Mesenchymal stem cell (in vitro differentiated cells and primary cell): Measurements from ENCODE around the gene C2orf76.
A peak's percentile ranks its signal among the peaks of the same experiment; 100 is the strongest.

Source experiments
- DNase-seq: peaks from one replicate; pipeline ENCODE4 v3.0.0-alpha.2; 2013
- H2AFZ ChIP-seq: one replicate; pipeline ENCODE4 v1.6.1; 2013; ENCODE audit warnings: low read depth, mild to moderate bottlenecking, control low read depth, inconsistent platforms, low read length, moderate library complexity
- H2AK5ac ChIP-seq: 2 replicates; pipeline ENCODE4 v1.6.1; 2013; ENCODE audit warnings: low read length, moderate library complexity, mild to moderate bottlenecking, inconsistent platforms; ENCODE audit not compliant: severe bottlenecking
- H2BK120ac ChIP-seq: one replicate; pipeline ENCODE4 v1.6.1; 2013; ENCODE audit warnings: low read depth, mild to moderate bottlenecking, inconsistent platforms, low read length, moderate library complexity
- H2BK12ac ChIP-seq, 2 experiments: one replicate each; pipeline ENCODE4 v1.6.1; 2013; ENCODE audit warnings: inconsistent platforms in 2 of 2, low read length in 2 of 2, mild to moderate bottlenecking in 2 of 2, moderate library complexity in 2 of 2, control low read depth in 1 of 2
- H2BK15ac ChIP-seq: one replicate; pipeline ENCODE4 v1.6.1; 2013; ENCODE audit warnings: mild to moderate bottlenecking, low read depth, inconsistent platforms; ENCODE audit not compliant: poor library complexity, severe bottlenecking
- H2BK5ac ChIP-seq: 2 replicates; pipeline ENCODE4 v1.6.1; 2013; ENCODE audit warnings: low read depth, mild to moderate bottlenecking, low read length, control low read depth, inconsistent platforms; ENCODE audit not compliant: poor library complexity, severe bottlenecking
- H3K14ac ChIP-seq, 2 experiments: one replicate each; pipeline ENCODE4 v1.6.1; 2013; ENCODE audit warnings: inconsistent platforms in 2 of 2, low read length in 2 of 2, control low read depth in 1 of 2, mild to moderate bottlenecking in 1 of 2, moderate library complexity in 1 of 2
- H3K18ac ChIP-seq, 2 experiments: one replicate each; pipeline ENCODE4 v1.6.1; 2013; ENCODE audit warnings: inconsistent platforms in 2 of 2, low read length in 2 of 2, control low read depth in 1 of 2, low read depth in 1 of 2, mild to moderate bottlenecking in 1 of 2
- H3K23ac ChIP-seq, 2 experiments: one replicate each; pipeline ENCODE4 v1.6.1; 2013; ENCODE audit warnings: inconsistent platforms in 2 of 2, low read length in 2 of 2, mild to moderate bottlenecking in 2 of 2, moderate library complexity in 2 of 2, control low read depth in 1 of 2
- H3K27ac ChIP-seq: 2 replicates; pipeline ENCODE4 v1.5.1; 2013; ENCODE audit warnings: mild to moderate bottlenecking, moderate library complexity, low read length, control low read depth, inconsistent platforms; ENCODE audit not compliant: poor library complexity, severe bottlenecking
- H3K27me3 ChIP-seq, 2 experiments: 2 replicates each; pipeline versions ENCODE4 v1.6.1 to v1.7.0; 2013; ENCODE audit warnings: low read length in 2 of 2, mild to moderate bottlenecking in 2 of 2, moderate library complexity in 2 of 2, control low read depth in 1 of 2, inconsistent platforms in 1 of 2; ENCODE audit not compliant: control insufficient read depth in 1 of 2, insufficient read depth in 1 of 2
- H3K36me3 ChIP-seq, 2 experiments: 2 replicates each; pipeline versions ENCODE4 v1.6.1 to v1.7.0; 2013; ENCODE audit warnings: low read length in 2 of 2, control low read depth in 1 of 2, inconsistent platforms in 1 of 2, low read depth in 1 of 2, mild to moderate bottlenecking in 1 of 2; ENCODE audit not compliant: insufficient read depth in 2 of 2, control insufficient read depth in 1 of 2
- H3K4ac ChIP-seq, 2 experiments: one replicate each; pipeline ENCODE4 v1.6.1; 2013; ENCODE audit warnings: inconsistent platforms in 2 of 2, low read length in 2 of 2, mild to moderate bottlenecking in 2 of 2, moderate library complexity in 2 of 2, control low read depth in 1 of 2, low read depth in 1 of 2
- H3K4me1 ChIP-seq: 2 replicates; pipeline ENCODE4 v1.6.1; 2013; ENCODE audit warnings: low read depth, low read length, control low read depth; ENCODE audit not compliant: control insufficient read depth, insufficient read depth
- H3K4me2 ChIP-seq: 2 replicates; pipeline ENCODE4 v1.6.1; 2013; ENCODE audit warnings: low read length, mild to moderate bottlenecking, inconsistent platforms; ENCODE audit not compliant: poor library complexity, severe bottlenecking
- H3K4me3 ChIP-seq, 2 experiments: 2 replicates each; pipeline versions ENCODE4 v1.5.1 to v1.7.0; 2013; ENCODE audit warnings: low read length in 2 of 2, mild to moderate bottlenecking in 2 of 2, control low read depth in 1 of 2, low read depth in 1 of 2; ENCODE audit not compliant: insufficient read depth in 1 of 2
- H3K79me1 ChIP-seq: replicated peaks from 2 replicates; pipeline ENCODE4 v1.6.1; 2013; ENCODE audit warnings: mild to moderate bottlenecking, control low read depth, low read length, inconsistent platforms; ENCODE audit not compliant: poor library complexity, severe bottlenecking
- H3K9ac ChIP-seq: 2 replicates; pipeline ENCODE4 v1.7.0; 2013; ENCODE audit warnings: mild to moderate bottlenecking, low read length, moderate library complexity
- H3K9me3 ChIP-seq: 2 replicates; pipeline ENCODE4 v1.7.0; 2013; ENCODE audit warnings: mild to moderate bottlenecking, low read length; ENCODE audit not compliant: control insufficient read depth
- H4K8ac ChIP-seq: one replicate; pipeline ENCODE4 v1.6.1; 2013; ENCODE audit warnings: inconsistent platforms, mild to moderate bottlenecking, low read length, moderate library complexity
- H4K91ac ChIP-seq: one replicate; pipeline ENCODE4 v1.6.1; 2013; ENCODE audit warnings: mild to moderate bottlenecking, low read length, inconsistent platforms
- WGBS: methylation state at CpG from one replicate; pipeline ENCODE4 v1.1.7; 2013; ENCODE audit warnings: mixed read lengths; 5-methylcytosine and 5-hydroxymethylcytosine counted together

Gene C2orf76

GRCh38 chr2:119383410-119384140, 16.9 kb upstream of the C2orf76 start:
- H3K36me3 ChIP-seq: no peaks in the 10 kb centered on the region
- no peak overlapping the region for H4K8ac ChIP-seq
- no peaks in the 10 kb centered on the region for H3K9me3 ChIP-seq
- H2AFZ ChIP-seq: no peak overlapping the region
- no peak overlapping the region for H3K27ac ChIP-seq
- peaks cover 0 to 4% of the 10 kb centered on the region in 2 experiments for H3K27me3 ChIP-seq
- no peak overlapping the region for H2BK5ac ChIP-seq
- no peak overlapping the region for H4K91ac ChIP-seq
- no peak overlapping the region for H3K14ac ChIP-seq
- no peak overlapping the region for H3K4me3 ChIP-seq
- no peak overlapping the region for H2BK120ac ChIP-seq
- peak overlapping the region in 1 of 2 experiments; percentile 26 for H3K18ac ChIP-seq
- H3K23ac ChIP-seq: no peak overlapping the region
- no peak overlapping the region for H2AK5ac ChIP-seq
- no peaks in the 10 kb centered on the region for H3K79me1 ChIP-seq
- 91% methylated on average over 6 of the region's 6 CpGs for WGBS
- H3K9ac ChIP-seq: no peak overlapping the region
- H3K4me2 ChIP-seq: no peak overlapping the region
- H2BK15ac ChIP-seq: no peak overlapping the region
- no peak overlapping the region for H2BK12ac ChIP-seq
- no peak for DNase-seq
- H3K4me1 ChIP-seq: peaks cover 4% of the 10 kb centered on the region
- H3K4ac ChIP-seq: no peak overlapping the region

GRCh38 chr2:119378566-119378965, 11.9 kb upstream of the C2orf76 start:
- H2BK120ac ChIP-seq: no peak overlapping the region
- H3K27ac ChIP-seq: no peak overlapping the region
- H3K4me3 ChIP-seq: no peak overlapping the region
- H3K79me1 ChIP-seq: no peaks in the 10 kb centered on the region
- 88% methylated on average over 6 of the region's 6 CpGs for WGBS
- H3K4me2 ChIP-seq: no peak overlapping the region
- H3K27me3 ChIP-seq: peaks cover 0 to 4% of the 10 kb centered on the region in 2 experiments
- no peak overlapping the region for H2BK5ac ChIP-seq
- H2AK5ac ChIP-seq: no peak overlapping the region
- no peak overlapping the region for H3K18ac ChIP-seq
- no peak overlapping the region for H3K23ac ChIP-seq
- no peak overlapping the region for H3K9ac ChIP-seq
- peaks cover 1 to 11% of the 10 kb centered on the region in 2 experiments for H3K36me3 ChIP-seq
- no peak overlapping the region for H2BK12ac ChIP-seq
- no peak overlapping the region for H2AFZ ChIP-seq
- DNase-seq: no peak
- no peaks in the 10 kb centered on the region for H3K4me1 ChIP-seq
- no peaks in the 10 kb centered on the region for H3K9me3 ChIP-seq
- H2BK15ac ChIP-seq: no peak overlapping the region
- H3K14ac ChIP-seq: no peak overlapping the region
- H4K8ac ChIP-seq: no peak overlapping the region
- no peak overlapping the region for H3K4ac ChIP-seq
- no peak overlapping the region for H4K91ac ChIP-seq

- Histone ChIP-seq H3K4me3 (no peak overlapping the region), H2BK5ac (no peak overlapping the region), H3K36me3 (peaks cover 7 to 17% of the 10 kb centered on the region in 2 experiments), H3K27ac (no peak overlapping the region), H3K27me3 (peaks cover 0 to under 1% of the 10 kb centered on the region in 2 experiments), H3K79me1 (no peaks in the 10 kb centered on the region), H2BK15ac (no peak overlapping the region), H3K23ac (no peak overlapping the region), H3K4me2 (no peak overlapping the region), H3K4me1 (no peaks in the 10 kb centered on the region), H2BK120ac (no peak overlapping the region), H4K91ac (no peak overlapping the region), H2AFZ (no peak overlapping the region), H2AK5ac (no peak overlapping the region), H3K14ac (no peak overlapping the region), H3K4ac (no peak overlapping the region), H2BK12ac (no peak overlapping the region), H3K18ac (no peak overlapping the region), H3K9ac (no peak overlapping the region), H4K8ac (no peak overlapping the region), H3K9me3 (no peaks in the 10 kb centered on the region)
- 72% methylated on average over 5 of the region's 5 CpGs for WGBS
- no peak for DNase-seq
Measured at GRCh38 chr2:119377993-119378345, 11.3 kb upstream of the C2orf76 start.

- Histone ChIP-seq H2BK15ac (no peak overlapping the region), H4K91ac (no peak overlapping the region), H3K14ac (no peak overlapping the region), H2BK5ac (no peak overlapping the region), H2BK12ac (no peak overlapping the region), H3K4ac (no peak overlapping the region), H2AK5ac (no peak overlapping the region), H3K4me3 (no peak overlapping the region), H3K18ac (no peak overlapping the region), H2AFZ (no peak overlapping the region), H3K23ac (no peak overlapping the region), H3K36me3 (peaks cover 12 to 23% of the 10 kb centered on the region in 2 experiments), H3K79me1 (no peaks in the 10 kb centered on the region), H3K9ac (no peak overlapping the region), H4K8ac (no peak overlapping the region), H3K4me2 (no peak overlapping the region), H2BK120ac (no peak overlapping the region), H3K27me3 (no peaks in the 10 kb centered on the region), H3K9me3 (no peaks in the 10 kb centered on the region), H3K4me1 (no peaks in the 10 kb centered on the region), H3K27ac (no peak overlapping the region)
- 89% methylated on average over 7 of the region's 7 CpGs for WGBS
- DNase-seq: no peak
Measured at GRCh38 chr2:119377294-119377992, 10.8 kb upstream of the C2orf76 start.
